ENCODE results near the gene CDCP1.

Gene CDCP1

DNA sequence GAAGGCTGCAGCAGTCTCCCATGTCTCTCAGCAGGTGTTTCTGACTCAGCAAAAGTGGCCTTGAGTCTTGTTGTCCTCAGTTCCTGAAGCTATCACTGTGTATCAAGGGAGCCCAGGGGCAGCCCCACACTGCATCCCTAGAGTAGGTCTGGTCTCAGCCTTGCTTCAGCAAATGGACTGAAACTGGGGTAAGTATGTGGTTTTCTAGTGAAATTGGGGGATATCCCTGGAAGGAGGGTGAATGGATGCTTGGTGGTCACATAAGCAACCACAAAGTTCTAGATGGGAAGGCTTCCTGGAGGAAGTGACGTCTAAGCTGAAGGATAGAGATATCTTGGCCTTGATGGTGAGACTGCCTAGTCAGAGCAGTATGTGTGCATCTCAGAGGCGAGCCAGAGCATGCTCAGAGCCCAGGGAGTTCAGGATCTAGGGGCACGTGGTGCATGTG lies 41.5 kb upstream of the CDCP1 start:
- H3K4me3 ChIP-seq (ENCODE audit: low read depth, low read length): no peak overlapping the region
- TF ChIP-seq, protein P1, sequence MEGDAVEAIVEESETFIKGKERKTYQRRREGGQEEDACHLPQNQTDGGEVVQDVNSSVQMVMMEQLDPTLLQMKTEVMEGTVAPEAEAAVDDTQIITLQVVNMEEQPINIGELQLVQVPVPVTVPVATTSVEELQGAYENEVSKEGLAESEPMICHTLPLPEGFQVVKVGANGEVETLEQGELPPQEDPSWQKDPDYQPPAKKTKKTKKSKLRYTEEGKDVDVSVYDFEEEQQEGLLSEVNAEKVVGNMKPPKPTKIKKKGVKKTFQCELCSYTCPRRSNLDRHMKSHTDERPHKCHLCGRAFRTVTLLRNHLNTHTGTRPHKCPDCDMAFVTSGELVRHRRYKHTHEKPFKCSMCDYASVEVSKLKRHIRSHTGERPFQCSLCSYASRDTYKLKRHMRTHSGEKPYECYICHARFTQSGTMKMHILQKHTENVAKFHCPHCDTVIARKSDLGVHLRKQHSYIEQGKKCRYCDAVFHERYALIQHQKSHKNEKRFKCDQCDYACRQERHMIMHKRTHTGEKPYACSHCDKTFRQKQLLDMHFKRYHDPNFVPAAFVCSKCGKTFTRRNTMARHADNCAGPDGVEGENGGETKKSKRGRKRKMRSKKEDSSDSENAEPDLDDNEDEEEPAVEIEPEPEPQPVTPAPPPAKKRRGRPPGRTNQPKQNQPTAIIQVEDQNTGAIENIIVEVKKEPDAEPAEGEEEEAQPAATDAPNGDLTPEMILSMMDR (conservative IDR thresholded peaks at IDR 0.05; ENCODE audit: low read depth, low read length): no peak
- no peak for DNase-seq (ENCODE audit: low read depth)

DNA sequence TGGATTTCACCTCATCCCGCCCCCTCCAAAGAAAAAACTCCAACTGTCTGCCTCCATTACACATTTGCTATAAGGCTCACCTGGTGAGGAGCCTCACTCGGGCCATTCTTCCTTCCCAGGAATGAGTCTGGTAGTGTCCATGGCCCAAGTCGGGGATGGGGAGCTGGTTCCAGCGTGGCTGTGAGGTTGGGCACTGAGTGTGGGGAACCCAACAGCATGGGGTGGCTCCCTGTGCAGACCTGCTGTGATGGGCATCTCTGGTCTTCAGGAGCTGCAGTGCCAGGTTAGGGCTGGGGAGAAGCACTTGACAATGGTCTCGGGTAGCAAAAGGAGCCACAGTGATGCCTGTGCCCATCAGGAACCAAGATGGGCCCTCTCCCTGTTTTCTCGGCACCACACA lies 40.7 kb upstream of the CDCP1 start:
- no peak for DNase-seq (ENCODE audit: low read depth)
- no peak overlapping the region for H3K4me3 ChIP-seq (ENCODE audit: low read depth, low read length)
- TF ChIP-seq, protein P1 (conservative IDR thresholded peaks at IDR 0.05; ENCODE audit: low read depth, low read length): no peak

DNA sequence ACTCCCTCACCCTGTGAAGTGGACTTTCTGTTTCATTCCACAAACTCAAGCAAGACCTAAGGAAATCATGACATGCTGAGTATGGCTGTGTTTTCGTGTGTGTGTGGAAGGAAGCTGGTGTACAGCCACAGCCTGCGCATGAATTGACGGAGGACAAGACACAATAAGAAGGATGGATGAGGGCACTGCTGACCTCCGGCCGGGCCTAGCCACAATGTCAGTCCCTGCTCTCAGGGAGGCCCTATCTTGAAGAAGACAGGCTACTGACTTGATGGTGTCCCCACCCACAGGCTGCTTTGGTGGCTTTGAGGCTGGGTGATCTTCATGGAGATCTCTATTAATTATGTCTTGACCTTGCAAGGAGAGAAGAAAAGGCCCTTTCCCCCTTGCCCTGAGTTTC lies 39.3 kb upstream of the CDCP1 start:
- no peak overlapping the region for H3K4me3 ChIP-seq (ENCODE audit: low read depth, low read length)
- TF ChIP-seq, protein P1 (conservative IDR thresholded peaks at IDR 0.05; ENCODE audit: low read depth, low read length): no peak
- no peak for DNase-seq (ENCODE audit: low read depth)

DNA sequence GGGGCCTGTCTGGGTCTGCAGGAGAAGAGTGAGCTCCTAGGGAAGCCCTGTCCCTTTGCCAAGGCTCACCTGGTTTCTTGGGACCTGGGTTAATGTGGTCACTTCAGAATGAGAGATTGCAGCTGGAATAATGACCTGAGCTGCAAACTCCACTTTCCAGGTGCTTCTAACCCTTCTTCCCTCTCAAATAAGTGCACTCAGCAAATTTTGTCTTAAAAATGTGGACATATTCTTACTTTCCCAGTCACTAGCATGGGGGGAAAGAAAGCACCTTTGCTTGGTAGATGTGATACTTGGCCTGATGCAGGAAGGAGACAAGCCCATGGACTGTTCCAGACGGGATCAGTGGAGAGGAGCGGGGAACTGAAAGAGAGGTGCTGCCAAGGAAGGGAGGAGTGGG lies 38.9 kb upstream of the CDCP1 start:
- H3K4me3 ChIP-seq (ENCODE audit: low read depth, low read length): no peak overlapping the region
- TF ChIP-seq, protein P1 (conservative IDR thresholded peaks at IDR 0.05; ENCODE audit: low read depth, low read length): no peak
- no peak for DNase-seq (ENCODE audit: low read depth)

DNA sequence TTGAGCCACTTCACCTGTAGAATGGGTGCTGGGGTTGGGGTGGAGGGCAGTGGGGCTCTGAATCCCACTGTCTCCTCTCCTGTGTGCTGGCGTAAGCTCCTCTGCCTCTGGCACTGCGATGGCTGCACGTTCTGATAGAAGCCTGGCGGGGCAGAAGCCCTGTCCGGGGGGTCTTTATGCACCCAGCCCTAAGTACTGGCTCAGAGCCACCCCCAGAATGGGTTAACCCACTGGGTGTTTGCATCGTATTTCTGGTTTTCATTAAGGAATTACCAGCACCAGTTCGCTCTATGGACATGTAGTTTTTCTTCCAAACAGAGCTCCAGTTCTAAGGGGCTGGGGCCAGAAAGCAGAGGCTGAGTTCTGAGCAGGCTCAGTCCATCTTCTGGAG lies 37.7 kb upstream of the CDCP1 start:
- TF ChIP-seq, protein P1 (conservative IDR thresholded peaks at IDR 0.05; ENCODE audit: low read depth, low read length): no peak
- H3K4me3 ChIP-seq (ENCODE audit: low read depth, low read length): no peak overlapping the region
- no peak for DNase-seq (ENCODE audit: low read depth)

DNA sequence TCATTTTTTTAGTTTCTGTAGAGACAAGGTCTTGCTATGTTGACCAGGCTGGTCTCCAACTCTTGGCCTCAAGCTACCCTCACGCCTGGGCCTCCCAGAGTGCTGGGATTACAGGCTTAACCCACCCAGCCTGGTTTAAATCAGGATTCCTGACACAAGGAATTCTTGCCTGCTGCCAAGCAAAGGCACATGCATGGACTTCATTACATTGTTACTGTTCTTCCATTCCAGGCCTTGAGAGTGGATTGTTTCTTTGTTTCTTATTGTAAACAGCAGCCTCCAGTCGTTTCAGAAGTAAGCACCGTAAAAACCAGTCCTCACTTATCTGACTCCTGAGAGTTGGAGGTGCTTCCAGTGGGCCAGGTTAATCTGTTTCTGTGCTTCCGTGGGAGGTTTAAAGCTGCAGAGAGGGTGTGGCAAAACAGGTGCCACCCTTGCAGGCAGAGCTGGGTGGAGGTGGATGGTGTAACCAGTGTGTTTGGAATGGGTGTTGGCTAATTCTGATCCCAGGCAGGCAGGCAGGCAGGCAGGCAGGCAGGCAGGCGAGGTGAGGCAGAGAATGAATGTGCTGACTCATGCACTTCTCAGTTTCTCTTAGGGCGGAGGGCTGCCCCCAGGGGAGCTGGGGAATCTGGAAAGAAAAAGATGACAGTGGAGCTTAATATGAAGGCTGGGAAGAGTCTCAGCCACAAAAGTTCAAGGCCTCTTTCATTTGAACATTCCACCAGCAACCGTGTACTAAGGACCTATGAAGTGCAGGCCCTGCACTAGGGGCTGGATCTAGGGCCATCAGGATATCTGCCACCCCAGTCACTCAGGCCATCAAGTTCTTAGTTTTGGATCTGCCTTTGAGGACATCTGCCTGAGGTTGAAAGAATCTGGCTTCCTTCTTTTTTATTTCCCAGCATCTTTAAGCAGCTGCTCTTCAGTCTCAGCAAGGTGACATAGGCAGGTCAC lies 37.0 kb upstream of the CDCP1 start:
- TF ChIP-seq, protein P1 (conservative IDR thresholded peaks at IDR 0.05; ENCODE audit: low read depth, low read length): no peak
- peak; percentile 88 for DNase-seq (ENCODE audit: low read depth)
- H3K4me3 ChIP-seq (ENCODE audit: low read depth, low read length): no peak overlapping the region

DNA sequence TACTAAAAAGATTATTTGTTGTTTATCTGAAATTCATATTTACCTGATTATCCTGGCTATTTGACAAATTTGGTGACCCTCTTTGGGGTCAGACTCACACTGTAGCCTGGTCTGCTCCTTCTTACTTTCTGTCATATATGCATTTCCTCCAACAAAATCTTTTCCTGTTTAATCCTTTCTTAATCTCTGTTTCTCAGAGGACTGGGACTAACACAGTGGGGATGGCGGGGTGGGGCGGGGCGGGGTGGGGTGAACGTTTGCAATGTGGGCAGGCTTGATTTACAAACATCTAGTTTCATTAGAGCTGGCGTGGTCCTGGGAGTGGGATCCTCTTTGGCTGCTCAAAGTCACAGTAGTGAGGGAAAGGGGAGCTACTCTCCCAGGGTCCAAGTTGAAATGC lies 35.3 kb upstream of the CDCP1 start:
- no peak overlapping the region for H3K4me3 ChIP-seq (ENCODE audit: low read depth, low read length)
- DNase-seq (ENCODE audit: low read depth): no peak
- TF ChIP-seq, protein P1 (conservative IDR thresholded peaks at IDR 0.05; ENCODE audit: low read depth, low read length): no peak
